ENCODE data around the gene ZNF511.

DNA sequence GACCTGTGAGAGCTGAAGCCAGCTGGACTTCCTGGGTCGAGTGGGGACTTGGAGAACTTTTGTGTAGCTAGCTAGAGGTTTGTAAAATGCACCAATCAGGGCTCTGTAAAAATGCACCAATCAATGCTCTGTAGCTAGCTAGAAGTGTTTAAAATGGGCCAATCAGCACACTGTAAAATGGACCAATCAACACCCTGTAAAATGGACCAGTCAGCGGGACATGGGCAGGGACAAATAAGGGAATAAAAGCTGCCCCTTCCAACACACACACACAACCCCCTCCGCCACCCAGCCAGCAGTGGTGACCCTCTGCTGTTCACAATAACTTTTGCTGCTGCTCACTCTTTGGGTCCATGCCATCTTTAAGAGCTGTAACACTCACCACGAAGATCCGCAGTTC is 7.1 kb downstream of the ZNF511 start:
- no peak for TF ChIP-seq NR3C1 (CRISPR knock-in tag; IDR thresholded peaks at IDR 0.05)
- no peak for TF ChIP-seq POLR2A (conservative IDR thresholded peaks at IDR 0.05)
- TF ChIP-seq ATF6 (CRISPR knock-in tag; IDR thresholded peaks at IDR 0.05), result no peak
- no peak for TF ChIP-seq ZNF780A (CRISPR knock-in tag; IDR thresholded peaks at IDR 0.05)

All from K562 (cell line).